ENCODE measurements around the gene GBF1. TPM values are rescaled to one million over a fixed set of nuclear protein-coding genes. Genes with fewer than 3 reads are reported as not detected.

GBF1 gene
- total RNA-seq, 3 donors from 2014 or later: 51.9 to 67.8 (median 62.9) TPM

- DNase-seq (no peak), ATAC-seq (peak; percentile 15)
- TF ChIP-seq, protein P1, sequence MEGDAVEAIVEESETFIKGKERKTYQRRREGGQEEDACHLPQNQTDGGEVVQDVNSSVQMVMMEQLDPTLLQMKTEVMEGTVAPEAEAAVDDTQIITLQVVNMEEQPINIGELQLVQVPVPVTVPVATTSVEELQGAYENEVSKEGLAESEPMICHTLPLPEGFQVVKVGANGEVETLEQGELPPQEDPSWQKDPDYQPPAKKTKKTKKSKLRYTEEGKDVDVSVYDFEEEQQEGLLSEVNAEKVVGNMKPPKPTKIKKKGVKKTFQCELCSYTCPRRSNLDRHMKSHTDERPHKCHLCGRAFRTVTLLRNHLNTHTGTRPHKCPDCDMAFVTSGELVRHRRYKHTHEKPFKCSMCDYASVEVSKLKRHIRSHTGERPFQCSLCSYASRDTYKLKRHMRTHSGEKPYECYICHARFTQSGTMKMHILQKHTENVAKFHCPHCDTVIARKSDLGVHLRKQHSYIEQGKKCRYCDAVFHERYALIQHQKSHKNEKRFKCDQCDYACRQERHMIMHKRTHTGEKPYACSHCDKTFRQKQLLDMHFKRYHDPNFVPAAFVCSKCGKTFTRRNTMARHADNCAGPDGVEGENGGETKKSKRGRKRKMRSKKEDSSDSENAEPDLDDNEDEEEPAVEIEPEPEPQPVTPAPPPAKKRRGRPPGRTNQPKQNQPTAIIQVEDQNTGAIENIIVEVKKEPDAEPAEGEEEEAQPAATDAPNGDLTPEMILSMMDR (IDR thresholded peaks at IDR 0.05): no peak
- Histone ChIP-seq H3K4me1 (ENCODE audit: low read depth) (peaks cover 19% of the 10 kb centered on the region), H3K9me3 (no peaks in the 10 kb centered on the region), H3K36me3 (ENCODE audit: low read depth) (no peaks in the 10 kb centered on the region), H3K4me3 (no peak overlapping the region)
- intact Hi-C loops (cut with DNase I, micrococcal nuclease): no loop called here
Measured at GRCh38 chr10:102313221-102313896, 68.0 kb downstream of the GBF1 start.

DNA sequence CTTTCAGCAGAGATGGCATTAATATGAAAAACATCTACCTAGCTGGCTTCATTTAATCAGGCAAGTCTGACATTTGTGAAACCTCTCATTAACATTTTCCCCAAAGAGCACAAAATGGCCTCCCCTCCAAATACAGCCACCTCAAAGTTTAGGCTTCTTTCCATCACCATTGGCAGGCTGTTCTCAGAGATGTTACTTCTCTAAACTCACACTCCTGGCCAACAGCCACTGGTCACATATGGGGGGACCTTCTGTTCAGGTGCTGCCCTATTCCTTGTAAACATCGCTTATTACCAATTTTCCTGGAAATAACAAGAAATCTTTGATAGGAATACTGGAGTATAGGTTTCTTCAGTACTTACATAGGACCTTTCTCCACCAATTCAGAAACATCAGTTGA is 69.5 kb downstream of the GBF1 start:
- intact Hi-C loops (cut with DNase I, micrococcal nuclease): no loop called here
- Histone ChIP-seq H3K4me3 (no peak overlapping the region), H3K4me1 (ENCODE audit: low read depth) (peaks cover 18% of the 10 kb centered on the region), H3K9me3 (no peaks in the 10 kb centered on the region), H3K36me3 (ENCODE audit: low read depth) (no peaks in the 10 kb centered on the region)
- DNase-seq (no peak), ATAC-seq (no peak)
- TF ChIP-seq, protein P1 (IDR thresholded peaks at IDR 0.05): no peak

- DNase-seq: no peak
- TF ChIP-seq, protein P1 (IDR thresholded peaks at IDR 0.05): no peak
Measured at GRCh38 chr10:102316421-102316820, 71.1 kb downstream of the GBF1 start.

DNA sequence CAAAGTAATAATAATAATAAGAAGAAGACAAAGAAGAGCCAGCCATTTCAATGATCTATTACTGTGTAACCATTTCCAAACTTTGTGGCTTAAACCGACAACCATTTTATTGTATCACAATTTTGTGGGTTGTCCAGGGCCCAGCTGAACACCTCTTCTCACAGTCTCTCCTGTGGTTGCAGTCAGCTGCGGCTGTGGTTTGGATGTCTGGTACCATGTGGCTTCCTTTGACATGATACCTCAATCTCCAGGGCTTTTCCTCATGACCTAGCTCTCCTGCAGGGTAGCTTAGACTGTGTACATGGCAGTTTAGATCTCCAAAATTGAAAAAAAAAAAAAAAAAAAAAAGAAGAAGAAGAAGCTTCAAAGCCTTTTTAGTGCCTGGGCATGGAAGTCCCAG is 77.6 kb downstream of the GBF1 start:
- H3K36me3 ChIP-seq (ENCODE audit: low read depth): no peaks in the 10 kb centered on the region
- intact Hi-C loops (cut with DNase I, micrococcal nuclease): no loop called here
- H3K4me1 ChIP-seq (ENCODE audit: low read depth): no peaks in the 10 kb centered on the region
- H3K9me3 ChIP-seq: no peaks in the 10 kb centered on the region
- peak in 1 of 3 donors; percentile 19 for DNase-seq
- ATAC-seq: peak; percentile 33
- TF ChIP-seq, protein P1 (IDR thresholded peaks at IDR 0.05): no peak
- H3K4me3 ChIP-seq: no peak overlapping the region

More at GRCh38 chr10:102316421-102316820, 71.1 kb downstream of the GBF1 start:
- no peak for ATAC-seq
- Histone ChIP-seq H3K9me3 (no peaks in the 10 kb centered on the region), H3K36me3 (ENCODE audit: low read depth) (no peaks in the 10 kb centered on the region), H3K4me1 (ENCODE audit: low read depth) (peaks cover 4% of the 10 kb centered on the region), H3K4me3 (no peak overlapping the region)
- intact Hi-C loops (cut with DNase I, micrococcal nuclease): no loop called here

GRCh38 chr10:102324061-102324460 is 78.7 kb downstream of the GBF1 start:
- H3K4me3 ChIP-seq: no peak overlapping the region
- ATAC-seq (no peak), DNase-seq (no peak)
- TF ChIP-seq, protein P1 (IDR thresholded peaks at IDR 0.05): no peak
- no peaks in the 10 kb centered on the region for H3K4me1 ChIP-seq (ENCODE audit: low read depth)
- H3K9me3 ChIP-seq: no peaks in the 10 kb centered on the region
- intact Hi-C loops (cut with DNase I, micrococcal nuclease): no loop called here
- no peaks in the 10 kb centered on the region for H3K36me3 ChIP-seq (ENCODE audit: low read depth)
